ENCODE measurements around the gene CTDP1.

The CTDP1 gene

DNA sequence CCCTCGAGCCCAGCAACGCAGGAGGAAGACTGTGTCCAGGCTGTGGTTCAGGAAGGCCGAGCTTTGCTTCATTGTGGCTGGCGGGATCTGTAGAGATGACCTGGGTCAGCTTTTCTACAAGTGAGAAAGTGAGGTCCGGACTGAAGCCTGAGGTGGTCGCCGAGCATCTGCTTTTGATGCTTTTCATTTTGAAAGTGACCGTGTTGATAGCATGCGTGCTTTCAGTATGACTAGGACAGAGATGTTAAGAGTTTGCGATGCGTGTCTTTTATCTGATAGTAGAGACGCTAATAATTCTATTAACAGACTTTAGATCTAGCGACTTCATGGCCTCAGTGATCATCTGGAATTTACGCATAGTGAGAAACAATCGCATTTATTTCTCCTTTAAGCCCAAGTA lies 28.1 kb downstream of the CTDP1 start:
- Histone ChIP-seq H4K8ac (ENCODE audit: low read length) (no peak overlapping the region), H3K79me1 (replicated peaks; ENCODE audit: low read length, poor library complexity, severe bottlenecking) (peaks cover 49% of the 10 kb centered on the region), H2AFZ (ENCODE audit: low read depth, low read length) (no peak overlapping the region), H4K91ac (ENCODE audit: low read length) (no peak overlapping the region), H3K4me2 (ENCODE audit: low read length, poor library complexity, severe bottlenecking) (no peak overlapping the region), H3K36me3 (ENCODE audit: control insufficient read depth in 1 of 2, insufficient read depth in 2 of 2, low read depth in 1 of 2, low read length in 2 of 2) (peaks cover 67 to 87% of the 10 kb centered on the region in 2 experiments), H3K18ac (ENCODE audit: low read depth in 1 of 2, low read length in 2 of 2) (no peak overlapping the region), H3K23ac (ENCODE audit: low read length in 2 of 2) (no peak overlapping the region), H3K4me3 (ENCODE audit: insufficient read depth in 1 of 2, low read depth in 1 of 2, low read length in 2 of 2) (no peak overlapping the region), H2BK5ac (ENCODE audit: low read depth, low read length, poor library complexity, severe bottlenecking) (no peak overlapping the region), H3K27ac (ENCODE audit: low read length, poor library complexity, severe bottlenecking) (no peak overlapping the region), H3K9ac (ENCODE audit: low read length) (no peak overlapping the region), H3K4ac (ENCODE audit: low read depth in 1 of 2, low read length in 2 of 2) (no peak overlapping the region), H2BK120ac (ENCODE audit: low read depth, low read length) (no peak overlapping the region), H2BK12ac (ENCODE audit: low read length in 2 of 2) (no peak overlapping the region), H3K4me1 (ENCODE audit: control insufficient read depth, insufficient read depth, low read depth, low read length) (no peaks in the 10 kb centered on the region), H2AK5ac (ENCODE audit: low read length, severe bottlenecking) (no peak overlapping the region), H3K9me3 (ENCODE audit: control insufficient read depth, low read length) (no peaks in the 10 kb centered on the region), H3K14ac (ENCODE audit: low read length in 2 of 2) (no peak overlapping the region), H3K27me3 (ENCODE audit: control insufficient read depth in 1 of 2, insufficient read depth in 1 of 2, low read length in 2 of 2) (no peaks in the 10 kb centered on the region), H2BK15ac (ENCODE audit: low read depth, poor library complexity, severe bottlenecking) (no peak overlapping the region)
- DNase-seq: no peak
- WGBS: 96% methylated on average over 15 of the region's 15 CpGs

DNA sequence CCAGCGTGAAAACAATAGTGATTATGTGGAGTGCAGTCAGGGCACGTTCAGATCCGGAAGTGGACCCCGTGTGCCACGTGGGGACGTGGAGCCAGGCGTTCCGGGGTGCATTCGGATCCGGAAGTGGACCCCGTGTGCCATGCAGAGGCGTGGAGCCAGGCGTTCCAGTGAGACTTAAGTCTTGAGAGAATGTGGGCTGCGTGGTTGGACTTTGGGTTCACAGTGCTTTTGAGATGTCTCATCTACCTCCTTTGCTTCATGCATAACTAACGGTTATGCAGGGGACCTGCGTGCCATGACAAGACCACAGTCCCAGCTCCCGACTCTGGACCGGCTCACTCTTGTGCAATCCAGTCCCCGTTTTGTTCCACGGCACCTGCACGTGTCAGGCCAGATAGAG lies 28.8 kb downstream of the CTDP1 start:
- no peaks in the 10 kb centered on the region for H3K9me3 ChIP-seq (ENCODE audit: control insufficient read depth, low read length)
- H2AFZ ChIP-seq (ENCODE audit: low read depth, low read length): no peak overlapping the region
- H2BK15ac ChIP-seq (ENCODE audit: low read depth, poor library complexity, severe bottlenecking): no peak overlapping the region
- no peak for DNase-seq
- no peak overlapping the region for H2BK120ac ChIP-seq (ENCODE audit: low read depth, low read length)
- no peak overlapping the region for H2BK12ac ChIP-seq (ENCODE audit: low read length in 2 of 2)
- H4K8ac ChIP-seq (ENCODE audit: low read length): no peak overlapping the region
- peaks cover 69 to 89% of the 10 kb centered on the region in 2 experiments for H3K36me3 ChIP-seq (ENCODE audit: control insufficient read depth in 1 of 2, insufficient read depth in 2 of 2, low read depth in 1 of 2, low read length in 2 of 2)
- no peak overlapping the region for H3K4me2 ChIP-seq (ENCODE audit: low read length, poor library complexity, severe bottlenecking)
- H3K4me3 ChIP-seq (ENCODE audit: insufficient read depth in 1 of 2, low read depth in 1 of 2, low read length in 2 of 2): no peak overlapping the region
- H3K4ac ChIP-seq (ENCODE audit: low read depth in 1 of 2, low read length in 2 of 2): no peak overlapping the region
- WGBS: 96% methylated on average over 17 of the region's 21 CpGs
- no peak overlapping the region for H2AK5ac ChIP-seq (ENCODE audit: low read length, severe bottlenecking)
- no peaks in the 10 kb centered on the region for H3K27me3 ChIP-seq (ENCODE audit: control insufficient read depth in 1 of 2, insufficient read depth in 1 of 2, low read length in 2 of 2)
- no peak overlapping the region for H2BK5ac ChIP-seq (ENCODE audit: low read depth, low read length, poor library complexity, severe bottlenecking)
- H3K9ac ChIP-seq (ENCODE audit: low read length): no peak overlapping the region
- H3K79me1 ChIP-seq (replicated peaks; ENCODE audit: low read length, poor library complexity, severe bottlenecking): peaks cover 45% of the 10 kb centered on the region
- no peak overlapping the region for H3K23ac ChIP-seq (ENCODE audit: low read length in 2 of 2)
- no peak overlapping the region for H3K14ac ChIP-seq (ENCODE audit: low read length in 2 of 2)
- H3K27ac ChIP-seq (ENCODE audit: low read length, poor library complexity, severe bottlenecking): no peak overlapping the region
- H3K18ac ChIP-seq (ENCODE audit: low read depth in 1 of 2, low read length in 2 of 2): no peak overlapping the region
- H4K91ac ChIP-seq (ENCODE audit: low read length): no peak overlapping the region
- no peaks in the 10 kb centered on the region for H3K4me1 ChIP-seq (ENCODE audit: control insufficient read depth, insufficient read depth, low read depth, low read length)

DNA sequence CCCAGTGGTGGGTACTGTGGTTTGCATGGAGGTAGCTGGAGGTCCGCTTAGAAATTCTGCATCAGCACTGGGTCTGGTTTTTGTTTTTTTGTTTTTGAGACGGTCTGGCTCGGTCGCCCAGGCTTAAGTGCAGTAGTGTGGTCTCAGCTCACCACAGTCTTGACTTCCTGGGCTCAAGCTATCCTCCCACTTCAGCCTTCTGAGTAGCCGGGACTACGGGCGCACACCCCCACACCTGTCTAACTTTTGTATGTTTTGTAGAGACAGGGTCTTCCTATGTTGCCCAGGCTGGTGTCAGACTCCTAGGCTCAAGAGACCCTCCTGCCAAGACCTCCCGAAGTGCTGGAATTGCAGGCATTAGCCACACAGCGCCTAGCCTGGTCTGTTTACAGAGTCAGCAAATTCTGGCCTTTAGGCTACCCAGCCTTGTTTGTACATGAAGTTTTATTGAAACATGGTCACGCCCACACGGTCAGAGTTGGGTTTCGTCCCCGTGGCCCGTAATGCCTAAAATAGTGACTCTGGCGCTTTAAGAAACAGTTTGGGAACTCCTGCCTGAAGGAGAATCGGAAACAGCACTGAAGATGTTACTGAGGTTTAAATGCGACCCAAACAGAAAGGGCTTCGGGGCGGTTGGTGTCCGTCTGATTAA lies 32.7 kb downstream of the CTDP1 start:
- Histone ChIP-seq H3K23ac (ENCODE audit: low read length in 2 of 2) (no peak overlapping the region), H4K91ac (ENCODE audit: low read length) (no peak overlapping the region), H2BK15ac (ENCODE audit: low read depth, poor library complexity, severe bottlenecking) (no peak overlapping the region), H3K18ac (ENCODE audit: low read depth in 1 of 2, low read length in 2 of 2) (no peak overlapping the region), H3K27ac (ENCODE audit: low read length, poor library complexity, severe bottlenecking) (no peak overlapping the region), H3K4ac (ENCODE audit: low read depth in 1 of 2, low read length in 2 of 2) (no peak overlapping the region), H3K4me2 (ENCODE audit: low read length, poor library complexity, severe bottlenecking) (no peak overlapping the region), H2BK120ac (ENCODE audit: low read depth, low read length) (no peak overlapping the region), H2AK5ac (ENCODE audit: low read length, severe bottlenecking) (no peak overlapping the region), H2AFZ (ENCODE audit: low read depth, low read length) (no peak overlapping the region), H3K27me3 (ENCODE audit: control insufficient read depth in 1 of 2, insufficient read depth in 1 of 2, low read length in 2 of 2) (no peaks in the 10 kb centered on the region), H3K79me1 (replicated peaks; ENCODE audit: low read length, poor library complexity, severe bottlenecking) (peaks cover 26% of the 10 kb centered on the region), H3K4me3 (ENCODE audit: insufficient read depth in 1 of 2, low read depth in 1 of 2, low read length in 2 of 2) (no peak overlapping the region), H3K14ac (ENCODE audit: low read length in 2 of 2) (no peak overlapping the region), H3K36me3 (ENCODE audit: control insufficient read depth in 1 of 2, insufficient read depth in 2 of 2, low read depth in 1 of 2, low read length in 2 of 2) (peaks cover 72 to 82% of the 10 kb centered on the region in 2 experiments), H3K9me3 (ENCODE audit: control insufficient read depth, low read length) (no peaks in the 10 kb centered on the region), H3K9ac (ENCODE audit: low read length) (no peak overlapping the region), H3K4me1 (ENCODE audit: control insufficient read depth, insufficient read depth, low read depth, low read length) (no peaks in the 10 kb centered on the region), H4K8ac (ENCODE audit: low read length) (no peak overlapping the region), H2BK5ac (ENCODE audit: low read depth, low read length, poor library complexity, severe bottlenecking) (no peak overlapping the region), H2BK12ac (ENCODE audit: low read length in 2 of 2) (no peak overlapping the region)
- DNase-seq: no peak
- 96% methylated on average over 17 of the region's 20 CpGs for WGBS

DNA sequence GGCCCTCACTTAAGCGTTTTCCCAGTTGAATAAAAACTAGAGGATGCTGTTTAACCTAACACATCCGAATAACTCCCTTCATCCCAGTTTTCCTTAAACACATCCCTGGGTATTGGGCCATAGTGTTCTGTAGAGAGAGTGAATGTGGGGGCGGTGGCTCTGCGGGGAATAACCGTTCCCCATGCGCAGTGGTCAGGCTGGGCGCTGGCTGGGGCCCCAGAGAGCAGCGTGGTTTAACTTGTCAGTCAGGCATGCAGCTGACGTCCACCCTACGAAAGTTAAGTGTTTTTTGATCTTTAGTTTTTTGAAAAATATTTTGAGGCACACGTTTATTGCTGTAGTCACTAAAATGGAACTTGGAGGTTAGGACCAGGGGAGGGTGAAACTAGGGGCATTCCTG lies 33.7 kb downstream of the CTDP1 start:
- H3K23ac ChIP-seq (ENCODE audit: low read length in 2 of 2): no peak overlapping the region
- H2BK12ac ChIP-seq (ENCODE audit: low read length in 2 of 2): no peak overlapping the region
- WGBS: 99% methylated on average over 11 of the region's 11 CpGs

More for the DNA sequence above, 33.7 kb downstream of the CTDP1 start:
- no peaks in the 10 kb centered on the region for H3K4me1 ChIP-seq (ENCODE audit: control insufficient read depth, insufficient read depth, low read depth, low read length)
- H3K9ac ChIP-seq (ENCODE audit: low read length): no peak overlapping the region
- no peak overlapping the region for H2BK120ac ChIP-seq (ENCODE audit: low read depth, low read length)
- no peak overlapping the region for H4K8ac ChIP-seq (ENCODE audit: low read length)
- H2AFZ ChIP-seq (ENCODE audit: low read depth, low read length): no peak overlapping the region
- H3K27me3 ChIP-seq (ENCODE audit: control insufficient read depth in 1 of 2, insufficient read depth in 1 of 2, low read length in 2 of 2): no peaks in the 10 kb centered on the region
- no peak overlapping the region for H3K27ac ChIP-seq (ENCODE audit: low read length, poor library complexity, severe bottlenecking)
- no peak overlapping the region for H3K4me2 ChIP-seq (ENCODE audit: low read length, poor library complexity, severe bottlenecking)
- no peak for DNase-seq
- no peaks in the 10 kb centered on the region for H3K9me3 ChIP-seq (ENCODE audit: control insufficient read depth, low read length)
- peaks cover 21% of the 10 kb centered on the region for H3K79me1 ChIP-seq (replicated peaks; ENCODE audit: low read length, poor library complexity, severe bottlenecking)
- H3K36me3 ChIP-seq (ENCODE audit: control insufficient read depth in 1 of 2, insufficient read depth in 2 of 2, low read depth in 1 of 2, low read length in 2 of 2): peaks cover 74 to 81% of the 10 kb centered on the region in 2 experiments
- no peak overlapping the region for H3K18ac ChIP-seq (ENCODE audit: low read depth in 1 of 2, low read length in 2 of 2)
- no peak overlapping the region for H4K91ac ChIP-seq (ENCODE audit: low read length)
- H3K4me3 ChIP-seq (ENCODE audit: insufficient read depth in 1 of 2, low read depth in 1 of 2, low read length in 2 of 2): no peak overlapping the region
- no peak overlapping the region for H3K14ac ChIP-seq (ENCODE audit: low read length in 2 of 2)
- H3K4ac ChIP-seq (ENCODE audit: low read depth in 1 of 2, low read length in 2 of 2): no peak overlapping the region
- no peak overlapping the region for H2AK5ac ChIP-seq (ENCODE audit: low read length, severe bottlenecking)
- no peak overlapping the region for H2BK15ac ChIP-seq (ENCODE audit: low read depth, poor library complexity, severe bottlenecking)
- no peak overlapping the region for H2BK5ac ChIP-seq (ENCODE audit: low read depth, low read length, poor library complexity, severe bottlenecking)

All from mesenchymal stem cell (in vitro differentiated cells and primary cell).